Fibroblast of skin of left biceps (primary cell): ENCODE results near the gene NDUFC2.
A peak's percentile ranks its signal among the peaks of the same experiment; 100 is the strongest.
"Not testable (repeated sequence)": the region's sequence is repeated elsewhere in the genome, so short reads cannot be mapped to it uniquely, and the experiment has no call there.

Experiments used
- DNase-seq, 2 experiments: peaks; one replicate each; pipeline ENCODE4 v3.0.0-alpha.2; 2013; ENCODE audit warnings: low read depth in 2 of 2

The NDUFC2 gene

GRCh38 chr11:78030429-78031325 is 49.0 kb downstream of the NDUFC2 start:
- DNase-seq = peak in 1 of 2 experiments; percentile 36

GRCh38 chr11:78028423-78028822 is 51.2 kb downstream of the NDUFC2 start:
- not testable (repeated sequence) for DNase-seq

GRCh38 chr11:78027759-78028158 is 51.9 kb downstream of the NDUFC2 start:
- no peak for DNase-seq

- no peak for DNase-seq
Observed at GRCh38 chr11:78025378-78025777, 54.3 kb downstream of the NDUFC2 start.

GRCh38 chr11:78023426-78023825 is 56.2 kb downstream of the NDUFC2 start:
- no peak for DNase-seq

- DNase-seq = no peak
Observed at GRCh38 chr11:78022397-78023396, 57.0 kb downstream of the NDUFC2 start, which contains the start of gene KCTD14. TSS of gene KCTD14 (minus strand) at chr11:78023276. CDS start at chr11:78023249, 27 bp downstream.

- DNase-seq = no peak
Observed at GRCh38 chr11:78021611-78022010, 58.1 kb downstream of the NDUFC2 start.

GRCh38 chr11:78020246-78020645 is 59.4 kb downstream of the NDUFC2 start:
- DNase-seq = no peak

GRCh38 chr11:78019808-78020207 is 59.9 kb downstream of the NDUFC2 start:
- DNase-seq = no peak
